Activated naive CD8-positive, alpha-beta T cell treated with anti-CD3 and anti-CD28 coated beads, Interleukin-2, amount 50 U/mL, for 24 hours (primary cell): ENCODE results near the gene FBXO34.
"Not testable (repeated sequence)": the region's sequence is repeated elsewhere in the genome, so short reads cannot be mapped to it uniquely, and the experiment has no call there.

ENCODE experiments used
- ATAC-seq: fragments of 150-1000 bp; cut with Tn5 transposase; one replicate; pipeline ENCODE4 v1.10.0; 2021
- DNase-seq: peaks from one replicate; pipeline ENCODE4 v3.0.0; 2021
- H3K27ac Mint-ChIP-seq: one replicate; pipeline ENCODE4 v1.8.0; 2021; ENCODE audit warnings: mild to moderate bottlenecking, mixed read lengths
- H3K27me3 Mint-ChIP-seq: one replicate; pipeline ENCODE4 v1.8.0; 2021; ENCODE audit warnings: mixed read lengths
- H3K36me3 Mint-ChIP-seq: one replicate; pipeline ENCODE4 v1.8.0; 2021; ENCODE audit warnings: low read depth, mixed read lengths
- H3K4me1 Mint-ChIP-seq: one replicate; pipeline ENCODE4 v1.8.0; 2021; ENCODE audit warnings: mixed read lengths
- H3K4me3 Mint-ChIP-seq: one replicate; pipeline ENCODE4 v1.8.0; 2021; ENCODE audit warnings: mild to moderate bottlenecking, moderate library complexity, mixed read lengths
- H3K9me3 Mint-ChIP-seq: one replicate; pipeline ENCODE4 v1.8.0; 2021; ENCODE audit warnings: mixed read lengths

The FBXO34 gene

DNA sequence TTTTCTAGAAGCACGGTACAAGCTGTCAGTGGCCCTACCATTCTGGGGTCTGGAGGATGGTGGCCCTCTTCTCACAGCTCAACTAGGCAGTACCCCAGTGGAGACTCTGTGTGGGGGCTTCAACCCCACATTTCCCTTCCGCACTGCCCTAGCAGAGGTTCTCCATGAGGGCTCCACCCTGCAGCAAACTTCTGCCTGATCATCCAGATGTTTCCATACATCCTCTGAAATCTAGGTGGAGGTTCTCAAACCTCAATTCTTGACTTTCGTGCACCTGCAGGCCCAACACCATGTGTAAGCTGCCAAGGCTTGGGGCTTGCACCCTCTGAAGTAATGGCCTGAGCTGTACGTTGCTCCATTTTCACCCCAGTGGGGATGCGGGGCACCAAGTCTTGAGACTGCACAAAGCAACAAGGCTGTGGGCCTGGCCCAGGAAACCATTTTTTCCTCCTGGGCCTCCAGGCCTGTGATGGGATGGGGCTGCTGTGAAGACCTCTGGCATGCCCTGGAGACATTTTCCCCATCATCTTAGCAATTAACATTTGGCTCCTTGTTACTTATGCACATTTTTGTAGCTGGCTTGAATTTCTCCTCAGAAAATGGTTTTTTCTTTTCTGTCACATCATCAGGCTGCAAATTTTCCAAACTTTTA lies 41.3 kb downstream of the FBXO34 start:
- ATAC-seq, H3K27me3 Mint-ChIP-seq, DNase-seq, H3K4me3 Mint-ChIP-seq, H3K27ac Mint-ChIP-seq: not testable (repeated sequence)
- Mint-ChIP-seq H3K4me1 (peaks cover 14% of the 10 kb centered on the region), H3K36me3 (peaks cover 67% of the 10 kb centered on the region), H3K9me3 (peaks cover 42% of the 10 kb centered on the region)

DNA sequence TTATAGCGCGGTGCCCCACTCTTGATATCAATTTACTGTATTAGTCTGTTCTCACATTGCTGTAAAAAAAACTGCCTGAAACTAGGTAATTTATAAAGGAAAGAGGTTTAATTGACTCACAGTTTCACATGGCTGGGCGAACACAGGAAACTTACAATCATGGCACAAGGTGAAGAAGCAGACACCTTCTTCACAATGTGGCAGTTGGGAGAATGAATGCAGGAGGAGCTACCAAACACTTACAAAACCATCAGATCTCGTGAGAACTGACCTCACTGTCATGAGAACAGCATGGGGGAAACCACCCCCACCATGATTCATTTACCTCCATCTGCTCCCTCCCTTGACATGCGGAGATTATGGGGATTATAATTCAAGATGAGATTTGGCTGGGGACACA lies 42.3 kb downstream of the FBXO34 start:
- DNase-seq (no peak), ATAC-seq (peak; percentile 52)
- H3K27me3 Mint-ChIP-seq = no peaks in the 10 kb centered on the region
- peaks cover 42% of the 10 kb centered on the region for H3K9me3 Mint-ChIP-seq
- H3K27ac Mint-ChIP-seq = peak overlapping the region; percentile 52
- H3K4me1 Mint-ChIP-seq = peaks cover 10% of the 10 kb centered on the region
- H3K4me3 Mint-ChIP-seq = no peak overlapping the region
- peaks cover 66% of the 10 kb centered on the region for H3K36me3 Mint-ChIP-seq

DNA sequence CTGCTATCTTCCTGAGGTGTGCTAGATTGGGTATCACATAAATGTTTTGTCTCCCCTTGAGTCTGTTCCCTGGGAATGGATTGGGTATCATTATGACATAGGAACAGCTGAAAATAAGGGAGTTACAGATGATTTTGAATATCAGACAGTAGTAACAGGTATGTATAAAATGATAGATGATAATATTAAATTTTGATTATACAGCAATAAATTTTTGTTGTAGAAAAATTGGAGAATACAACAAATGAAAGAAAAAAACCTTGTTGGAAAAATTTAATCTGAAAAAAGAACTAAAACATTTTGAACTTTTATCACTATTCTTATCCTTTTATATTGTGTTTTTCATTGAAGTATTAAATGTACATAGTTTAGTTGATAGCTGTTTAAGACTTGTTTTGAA lies 43.2 kb downstream of the FBXO34 start:
- Mint-ChIP-seq H3K27me3 (no peaks in the 10 kb centered on the region), H3K9me3 (peaks cover 42% of the 10 kb centered on the region), H3K27ac (no peak overlapping the region), H3K4me3 (no peak overlapping the region), H3K4me1 (peaks cover 10% of the 10 kb centered on the region), H3K36me3 (peaks cover 71% of the 10 kb centered on the region)
- ATAC-seq (no peak), DNase-seq (no peak)

DNA sequence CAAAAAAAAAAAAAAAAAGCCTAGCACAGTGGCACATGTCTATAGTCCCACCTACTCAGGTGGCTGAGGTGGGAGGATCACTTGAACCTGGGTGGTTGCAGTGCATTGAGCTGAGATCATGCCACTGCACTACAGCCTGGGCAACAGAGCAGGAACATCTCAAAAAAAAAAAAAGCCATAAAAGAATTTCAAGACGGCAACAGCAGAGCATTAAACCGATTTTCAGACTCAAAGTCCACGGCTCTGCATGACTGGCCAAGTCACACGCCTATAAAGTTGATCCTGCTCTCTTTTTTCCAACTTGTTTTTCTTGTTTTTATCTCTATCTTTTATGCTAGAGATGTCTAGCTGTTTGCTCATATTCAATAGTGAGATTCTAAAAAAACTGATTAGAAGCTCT lies 45.3 kb downstream of the FBXO34 start:
- Mint-ChIP-seq H3K4me1 (peaks cover 10% of the 10 kb centered on the region), H3K9me3 (peaks cover 23% of the 10 kb centered on the region), H3K27ac (no peak overlapping the region), H3K4me3 (no peak overlapping the region), H3K27me3 (no peaks in the 10 kb centered on the region), H3K36me3 (peaks cover 56% of the 10 kb centered on the region)
- ATAC-seq (no peak), DNase-seq (no peak)

DNA sequence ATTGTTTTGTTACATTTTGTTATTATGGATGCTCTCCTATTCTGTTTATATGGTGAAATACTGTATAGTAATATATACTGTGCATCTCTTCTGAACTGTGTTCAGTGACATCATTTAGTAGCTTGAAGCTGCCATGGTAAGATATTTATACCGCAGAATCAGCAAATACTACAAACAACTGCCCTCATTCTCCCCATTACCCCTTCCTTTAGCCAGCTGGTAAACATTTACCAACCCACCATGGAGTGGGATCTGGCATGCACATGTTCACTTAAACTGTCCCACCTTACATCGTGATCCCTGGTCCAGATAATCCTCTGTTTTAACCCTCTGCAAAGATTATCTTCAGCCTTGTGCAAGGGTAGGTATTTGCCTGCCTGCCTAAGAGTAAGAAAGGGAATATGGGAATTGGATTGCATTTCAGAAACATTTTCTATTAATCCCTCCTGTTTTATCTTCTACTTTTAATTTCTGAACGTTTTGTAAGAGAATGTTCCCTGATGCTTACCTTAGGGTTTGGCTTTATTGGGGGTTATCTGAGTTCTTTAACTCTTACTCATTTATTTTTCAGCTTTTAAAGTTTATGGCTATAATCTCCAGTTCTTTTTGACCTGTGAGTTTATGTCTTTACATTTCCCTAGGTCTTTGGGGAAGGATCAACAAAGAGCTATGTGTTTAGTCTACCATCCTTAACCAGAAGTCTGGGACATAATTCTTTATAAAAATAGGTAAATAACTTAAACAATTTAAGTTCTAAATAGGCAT lies 46.5 kb downstream of the FBXO34 start:
- no peak overlapping the region for H3K4me3 Mint-ChIP-seq
- H3K27ac Mint-ChIP-seq = no peak overlapping the region
- peaks cover 10% of the 10 kb centered on the region for H3K4me1 Mint-ChIP-seq
- DNase-seq (no peak), ATAC-seq (no peak)
- H3K36me3 Mint-ChIP-seq = peaks cover 47% of the 10 kb centered on the region
- peaks cover 23% of the 10 kb centered on the region for H3K9me3 Mint-ChIP-seq
- H3K27me3 Mint-ChIP-seq = no peaks in the 10 kb centered on the region

DNA sequence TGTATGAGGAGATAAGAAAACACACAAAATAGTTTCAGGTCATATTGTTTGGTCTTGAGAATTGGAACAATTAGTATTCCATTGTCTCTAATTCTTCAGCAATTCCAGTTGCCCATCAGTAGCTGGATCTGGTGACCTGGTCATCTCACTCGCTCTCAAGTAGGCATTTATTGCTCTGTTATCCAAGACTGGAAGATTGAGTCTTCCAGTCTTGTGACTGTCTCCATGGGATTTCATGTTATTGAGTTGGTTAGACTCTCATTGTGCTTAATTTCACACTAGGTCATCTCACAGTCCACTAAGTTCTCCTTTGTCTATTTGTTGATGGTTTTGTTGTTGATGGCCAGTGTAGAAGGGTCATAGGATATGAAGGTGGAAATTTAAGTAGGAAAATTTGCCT lies 47.5 kb downstream of the FBXO34 start:
- H3K4me3 Mint-ChIP-seq = no peak overlapping the region
- ATAC-seq = no peak
- H3K4me1 Mint-ChIP-seq = peaks cover 4% of the 10 kb centered on the region
- DNase-seq = no peak
- H3K9me3 Mint-ChIP-seq = peaks cover 14% of the 10 kb centered on the region
- peaks cover 41% of the 10 kb centered on the region for H3K36me3 Mint-ChIP-seq
- H3K27me3 Mint-ChIP-seq = no peaks in the 10 kb centered on the region
- H3K27ac Mint-ChIP-seq = no peak overlapping the region

DNA sequence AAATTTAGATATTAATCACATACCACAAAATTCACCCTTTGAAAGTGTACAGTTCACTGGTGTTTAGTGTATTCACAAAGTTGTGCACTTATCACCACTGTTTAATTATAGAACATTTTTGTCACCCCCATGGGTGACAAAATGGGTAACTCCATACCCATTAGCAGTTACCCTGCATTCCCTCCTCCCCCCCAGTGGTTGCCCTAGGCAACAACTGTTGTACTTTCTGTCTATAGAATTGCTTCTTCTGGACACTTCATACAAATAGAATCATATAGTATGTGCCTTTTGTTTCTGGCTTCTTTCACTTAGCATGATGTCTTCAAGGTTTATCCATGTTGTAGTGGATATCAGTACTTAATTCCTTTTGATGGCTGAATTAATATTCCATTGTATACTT lies 52.7 kb downstream of the FBXO34 start:
- ATAC-seq (no peak), DNase-seq (no peak)
- no peaks in the 10 kb centered on the region for H3K27me3 Mint-ChIP-seq
- peaks cover 12% of the 10 kb centered on the region for H3K36me3 Mint-ChIP-seq
- no peak overlapping the region for H3K27ac Mint-ChIP-seq
- H3K4me1 Mint-ChIP-seq = peaks cover 24% of the 10 kb centered on the region
- H3K4me3 Mint-ChIP-seq = no peak overlapping the region
- no peaks in the 10 kb centered on the region for H3K9me3 Mint-ChIP-seq

DNA sequence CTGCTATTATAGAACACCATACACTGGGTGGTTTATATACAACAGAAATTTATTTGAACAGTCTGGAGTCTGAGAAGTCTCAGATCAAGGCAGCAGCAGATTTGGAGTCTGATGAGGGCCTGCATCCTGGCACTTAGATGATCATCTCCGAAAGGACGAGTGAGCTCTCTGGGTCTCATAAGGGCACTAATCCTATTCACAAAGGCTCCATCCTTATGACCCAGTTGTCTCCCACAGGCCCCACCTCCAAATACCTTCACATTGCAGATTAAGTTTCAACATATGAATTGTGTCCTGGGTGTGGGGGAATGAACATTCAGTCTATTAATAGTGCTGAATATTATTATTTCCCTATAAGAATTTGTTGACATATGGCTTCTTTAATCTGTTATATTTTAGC lies 53.6 kb downstream of the FBXO34 start:
- no peak for ATAC-seq
- no peaks in the 10 kb centered on the region for H3K9me3 Mint-ChIP-seq
- H3K4me1 Mint-ChIP-seq = peaks cover 32% of the 10 kb centered on the region
- H3K36me3 Mint-ChIP-seq = peaks cover 10% of the 10 kb centered on the region
- DNase-seq = no peak
- no peaks in the 10 kb centered on the region for H3K27me3 Mint-ChIP-seq
- H3K4me3 Mint-ChIP-seq = no peak overlapping the region
- H3K27ac Mint-ChIP-seq = no peak overlapping the region

DNA sequence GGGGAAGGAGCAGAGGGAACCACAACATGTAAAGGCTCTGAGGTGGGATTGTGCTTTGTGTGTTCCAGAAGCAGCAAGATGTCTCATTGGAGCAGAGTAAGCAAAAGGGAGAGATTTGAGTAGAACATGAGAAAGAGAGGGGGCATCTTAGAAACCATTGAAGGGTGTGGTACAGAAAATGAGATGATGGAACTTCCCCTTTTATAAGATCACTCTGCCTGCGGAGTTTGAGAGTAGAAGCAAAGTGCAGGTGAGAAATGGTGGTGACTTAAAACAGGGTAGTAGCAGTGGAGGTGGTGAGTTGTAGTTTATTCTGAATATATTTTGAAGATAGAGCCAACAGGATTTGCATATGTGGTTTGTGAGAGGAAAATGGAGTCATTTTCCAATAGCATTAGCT lies 56.0 kb downstream of the FBXO34 start:
- Mint-ChIP-seq H3K4me1 (peaks cover 49% of the 10 kb centered on the region), H3K27ac (peak overlapping the region; percentile 2), H3K9me3 (no peaks in the 10 kb centered on the region), H3K36me3 (peaks cover 6% of the 10 kb centered on the region), H3K4me3 (no peak overlapping the region), H3K27me3 (no peaks in the 10 kb centered on the region)
- no peak for DNase-seq
- ATAC-seq = peak; percentile 38

DNA sequence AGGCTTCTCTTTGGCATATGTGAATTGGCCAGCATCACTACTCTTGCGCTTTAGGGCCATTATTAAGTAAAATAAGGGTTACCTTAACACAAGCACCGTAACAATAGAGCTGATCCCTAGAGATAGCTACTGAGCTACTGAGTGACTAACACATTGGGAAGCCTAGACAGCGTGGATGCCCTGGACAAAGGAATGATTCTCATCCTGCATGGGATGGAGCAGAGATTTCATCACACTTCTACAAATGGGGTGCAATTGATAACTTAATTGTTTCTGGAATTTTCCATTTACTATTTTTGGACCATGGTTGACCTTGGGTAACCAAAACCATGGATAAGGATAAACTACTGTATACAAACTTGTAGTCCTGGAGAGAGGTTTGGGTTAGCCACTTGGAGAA lies 57.1 kb downstream of the FBXO34 start:
- DNase-seq = no peak
- Mint-ChIP-seq H3K36me3 (peaks cover 6% of the 10 kb centered on the region), H3K27ac (no peak overlapping the region), H3K9me3 (no peaks in the 10 kb centered on the region), H3K4me3 (no peak overlapping the region), H3K4me1 (peaks cover 61% of the 10 kb centered on the region), H3K27me3 (no peaks in the 10 kb centered on the region)
- ATAC-seq = no peak

DNA sequence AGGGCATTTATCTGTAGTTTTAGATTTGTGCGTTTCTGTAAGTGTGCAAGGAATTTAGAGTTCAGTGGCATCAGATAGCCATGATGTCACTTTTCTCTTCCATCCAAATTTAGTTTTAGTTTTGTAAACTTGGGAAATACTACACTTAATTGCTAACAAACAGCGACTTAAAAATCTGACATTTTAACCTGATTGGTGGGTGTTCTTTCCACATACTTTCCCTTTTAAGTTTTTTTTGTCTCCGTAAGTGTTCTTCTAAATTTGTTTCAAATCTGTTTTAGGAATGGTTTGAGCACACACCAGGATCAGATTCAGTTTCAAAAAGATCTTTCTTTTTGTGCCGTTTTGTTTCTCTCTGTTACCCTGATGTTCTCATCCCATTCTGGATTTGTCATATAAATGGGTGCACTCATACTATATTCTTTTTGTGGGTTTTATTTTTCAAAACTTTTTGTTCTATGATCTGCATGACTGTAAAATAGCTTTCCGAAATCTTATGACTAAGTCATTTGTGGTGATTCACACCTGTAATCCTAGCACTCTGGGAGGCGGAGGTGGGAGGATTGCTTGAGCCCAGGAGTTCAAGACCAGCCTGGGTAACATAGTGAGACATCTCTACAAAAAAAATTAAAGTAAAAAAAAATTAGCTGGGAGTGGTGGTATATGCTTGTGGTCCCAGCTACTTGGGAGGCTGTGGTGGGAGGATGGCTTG lies 58.9 kb downstream of the FBXO34 start:
- peaks cover 79% of the 10 kb centered on the region for H3K4me1 Mint-ChIP-seq
- ATAC-seq (peak; percentile 65), DNase-seq (no peak)
- H3K27ac Mint-ChIP-seq = peak overlapping the region; percentile 80
- peaks cover 2% of the 10 kb centered on the region for H3K36me3 Mint-ChIP-seq
- H3K9me3 Mint-ChIP-seq = no peaks in the 10 kb centered on the region
- no peaks in the 10 kb centered on the region for H3K27me3 Mint-ChIP-seq
- H3K4me3 Mint-ChIP-seq = peak overlapping the region; percentile 50

DNA sequence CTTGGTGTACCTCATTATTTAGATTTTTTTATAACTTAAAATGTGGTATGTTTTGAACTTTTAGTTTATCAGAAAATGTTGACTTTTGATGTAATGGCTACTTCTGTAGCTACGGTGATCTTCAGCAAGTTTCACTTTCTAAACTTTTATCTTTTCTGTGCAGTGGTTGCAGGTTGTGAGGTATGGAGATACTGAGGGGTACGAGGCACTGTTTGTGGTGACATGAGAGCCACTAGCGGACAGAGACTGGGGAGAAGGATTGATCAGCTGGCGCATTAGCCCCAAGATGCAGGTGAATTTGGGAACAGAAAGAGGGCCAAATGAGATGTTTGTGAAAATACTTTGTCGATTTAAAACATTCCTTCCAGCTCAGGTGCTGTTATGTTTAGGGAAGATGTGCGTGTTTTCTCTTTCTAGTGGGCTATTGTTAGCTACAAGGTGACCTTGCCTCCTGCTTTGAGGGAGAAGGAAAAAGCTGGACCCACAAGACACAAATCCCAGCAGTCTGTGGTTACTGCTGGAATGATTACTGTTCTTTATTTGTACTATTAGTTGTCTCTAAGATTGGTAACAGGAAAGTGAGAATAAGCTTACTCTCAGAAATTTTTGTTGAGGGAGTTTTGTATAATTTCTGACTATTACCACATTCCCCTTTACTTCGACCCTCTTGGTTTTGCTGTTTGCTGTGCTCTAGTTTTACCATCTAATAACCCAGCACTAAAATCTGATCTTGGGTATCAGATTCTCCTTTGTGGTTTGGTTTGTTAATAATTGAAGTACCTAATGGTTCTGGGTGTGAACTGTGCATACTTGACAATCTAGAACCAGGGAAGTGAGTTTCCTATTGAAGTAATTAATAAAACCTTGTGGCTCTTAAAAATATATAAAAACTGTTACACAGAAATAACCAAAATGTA lies 61.7 kb downstream of the FBXO34 start:
- Mint-ChIP-seq H3K4me3 (peak overlapping the region; percentile 75), H3K27me3 (no peaks in the 10 kb centered on the region), H3K9me3 (no peaks in the 10 kb centered on the region), H3K27ac (peak overlapping the region; percentile 87), H3K36me3 (peaks cover 2% of the 10 kb centered on the region), H3K4me1 (peaks cover 85% of the 10 kb centered on the region)
- no peak for DNase-seq
- ATAC-seq = peak; percentile 44

DNA sequence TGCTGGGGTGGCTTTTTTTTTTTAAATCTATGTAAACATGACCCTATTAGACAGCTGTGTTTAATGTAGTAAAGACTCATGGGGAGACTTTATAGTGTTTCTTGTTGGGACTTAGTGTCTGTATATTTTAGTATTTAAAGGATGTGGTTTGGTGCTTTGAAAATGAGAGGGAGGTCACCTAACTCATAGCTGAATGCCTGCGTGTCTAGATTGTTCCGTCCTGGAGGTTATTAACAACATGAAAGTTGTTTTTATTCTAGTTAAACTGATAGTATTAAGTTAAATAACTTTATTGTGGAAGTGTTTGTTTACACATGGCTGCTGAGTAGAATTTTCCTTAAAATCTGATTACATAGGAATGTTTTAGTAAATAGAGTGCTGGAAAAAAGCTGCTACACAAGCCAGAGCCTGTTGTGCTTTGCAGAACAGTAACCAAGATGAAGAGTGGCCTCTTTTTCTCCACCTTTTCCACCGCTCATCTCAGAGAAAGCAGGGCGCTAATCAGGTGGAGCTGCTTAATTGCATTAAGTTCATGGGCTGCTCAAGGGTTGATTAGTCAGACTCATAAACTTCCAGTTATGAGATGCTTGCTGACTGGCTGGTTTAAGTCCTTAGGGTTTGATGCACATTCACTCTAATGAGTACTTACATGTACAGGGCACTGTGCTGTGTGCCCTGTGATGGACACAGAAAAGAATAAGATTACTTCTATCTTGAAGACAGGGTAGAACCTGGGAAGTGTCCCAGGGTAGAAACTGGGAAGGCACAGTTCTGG lies 62.7 kb downstream of the FBXO34 start:
- ATAC-seq (peak; percentile 24), DNase-seq (no peak)
- peaks cover 2% of the 10 kb centered on the region for H3K36me3 Mint-ChIP-seq
- H3K4me3 Mint-ChIP-seq = peak overlapping the region; percentile 37
- no peaks in the 10 kb centered on the region for H3K9me3 Mint-ChIP-seq
- H3K4me1 Mint-ChIP-seq = peaks cover 91% of the 10 kb centered on the region
- H3K27me3 Mint-ChIP-seq = no peaks in the 10 kb centered on the region
- peak overlapping the region; percentile 89 for H3K27ac Mint-ChIP-seq
